ENCODE data around the gene ARL2.

The ARL2 gene

GRCh38 chr11:65040520-65040846 lies 26.5 kb downstream of the ARL2 start:
- Histone ChIP-seq H3K27me3 (ENCODE audit: insufficient read depth, low read length) (no peaks in the 10 kb centered on the region), H3K4me2 (ENCODE audit: low read length) (peak overlapping the region; percentile 51), H2AFZ (ENCODE audit: insufficient read depth, low read length, poor library complexity) (no peak overlapping the region), H2BK120ac (ENCODE audit: insufficient read depth, low read length, poor library complexity) (no peak overlapping the region), H3K4me1 (ENCODE audit: control insufficient read depth in 1 of 2, insufficient read depth in 2 of 2, low read length in 2 of 2) (peaks cover 3 to 4% of the 10 kb centered on the region in 2 experiments), H3K4me3 (ENCODE audit: low read depth, low read length) (no peak overlapping the region), H3K9ac (ENCODE audit: low read length) (peak overlapping the region; percentile 2), H3K79me1 (ENCODE audit: low read length) (peaks cover 9% of the 10 kb centered on the region), H3K23ac (ENCODE audit: low read length) (no peak overlapping the region), H4K12ac (ENCODE audit: low read depth, low read length) (no peak overlapping the region), H4K8ac (ENCODE audit: low read depth, low read length) (peak overlapping the region; percentile 62), H3K9me3 (ENCODE audit: insufficient read depth, low read depth, low read length) (no peaks in the 10 kb centered on the region), H3K79me2 (ENCODE audit: control insufficient read depth, insufficient read depth, low read length, poor library complexity) (peaks cover 9% of the 10 kb centered on the region), H3K27ac (ENCODE audit: low read depth, low read length) (peak overlapping the region; percentile 28), H4K91ac (ENCODE audit: low read depth, low read length) (no peak overlapping the region), H2BK12ac (ENCODE audit: low read length) (no peak overlapping the region), H3K4ac (ENCODE audit: low read depth, low read length) (no peak overlapping the region), H2AK5ac (ENCODE audit: low read length) (no peak overlapping the region), H3K36me3 (ENCODE audit: control insufficient read depth in 1 of 2, insufficient read depth in 2 of 2, low read length in 2 of 2) (peaks cover 32 to 35% of the 10 kb centered on the region in 2 experiments), H3K18ac (ENCODE audit: low read length) (no peak overlapping the region), H2BK5ac (ENCODE audit: low read depth, low read length, poor library complexity) (no peak overlapping the region), H3K14ac (ENCODE audit: low read length) (no peak overlapping the region)
- WGBS (ENCODE audit: extremely low coverage, insufficient coverage, insufficient read length): no CpG with 5 or more reads among the region's 7 CpGs
- no peak for DNase-seq

GRCh38 chr11:65040847-65041622 lies 27.1 kb downstream of the ARL2 start, which contains the start of gene SAC3D1:
Gene SAC3D1, plus strand, starts transcription at chr11:65041210. Its CDS starts 83 bp downstream, at chr11:65041293.
- no CpG with 5 or more reads among the region's 91 CpGs for WGBS (ENCODE audit: extremely low coverage, insufficient coverage, insufficient read length)

DNA sequence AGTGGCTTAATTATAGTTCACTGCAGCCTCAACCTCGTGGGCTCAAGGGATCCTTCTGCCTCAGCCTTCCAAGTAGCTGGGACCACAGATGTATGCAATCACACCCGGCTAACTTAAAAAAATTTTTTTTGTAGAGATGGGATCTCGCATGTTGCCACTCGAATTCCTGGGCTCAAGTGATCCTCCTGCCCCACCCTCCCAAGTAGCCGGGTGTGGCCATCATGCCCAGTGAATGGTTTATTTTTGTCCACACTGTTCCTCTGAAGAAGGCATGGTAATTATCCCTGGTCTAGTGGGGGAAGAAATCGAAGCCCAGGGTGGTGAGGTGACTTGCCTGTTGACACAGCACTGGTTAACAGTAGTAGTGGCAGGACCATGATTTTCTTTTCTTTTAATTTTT lies 28.9 kb downstream of the ARL2 start:
- Histone ChIP-seq H2AFZ (ENCODE audit: insufficient read depth, low read length, poor library complexity) (no peak overlapping the region), H3K9me3 (ENCODE audit: insufficient read depth, low read depth, low read length) (no peaks in the 10 kb centered on the region), H3K4me3 (ENCODE audit: low read depth, low read length) (no peak overlapping the region), H3K9ac (ENCODE audit: low read length) (no peak overlapping the region), H2BK12ac (ENCODE audit: low read length) (no peak overlapping the region), H2AK5ac (ENCODE audit: low read length) (no peak overlapping the region), H4K8ac (ENCODE audit: low read depth, low read length) (no peak overlapping the region), H2BK5ac (ENCODE audit: low read depth, low read length, poor library complexity) (no peak overlapping the region), H3K27me3 (ENCODE audit: insufficient read depth, low read length) (no peaks in the 10 kb centered on the region), H3K23ac (ENCODE audit: low read length) (no peak overlapping the region), H3K27ac (ENCODE audit: low read depth, low read length) (no peak overlapping the region), H3K4me2 (ENCODE audit: low read length) (no peak overlapping the region), H3K14ac (ENCODE audit: low read length) (no peak overlapping the region), H3K18ac (ENCODE audit: low read length) (no peak overlapping the region), H4K12ac (ENCODE audit: low read depth, low read length) (no peak overlapping the region), H4K91ac (ENCODE audit: low read depth, low read length) (no peak overlapping the region), H3K4me1 (ENCODE audit: control insufficient read depth in 1 of 2, insufficient read depth in 2 of 2, low read length in 2 of 2) (peaks cover 3 to 4% of the 10 kb centered on the region in 2 experiments), H3K79me1 (ENCODE audit: low read length) (peaks cover 9% of the 10 kb centered on the region), H3K79me2 (ENCODE audit: control insufficient read depth, insufficient read depth, low read length, poor library complexity) (peaks cover 9% of the 10 kb centered on the region), H3K36me3 (ENCODE audit: control insufficient read depth in 1 of 2, insufficient read depth in 2 of 2, low read length in 2 of 2) (peaks cover 22 to 27% of the 10 kb centered on the region in 2 experiments), H2BK120ac (ENCODE audit: insufficient read depth, low read length, poor library complexity) (no peak overlapping the region), H3K4ac (ENCODE audit: low read depth, low read length) (no peak overlapping the region)
- WGBS (ENCODE audit: extremely low coverage, insufficient coverage, insufficient read length): no CpG with 5 or more reads among the region's 6 CpGs
- DNase-seq: no peak

More at GRCh38 chr11:65040847-65041622, 27.1 kb downstream of the ARL2 start, which contains the start of gene SAC3D1:
- Histone ChIP-seq H4K12ac (ENCODE audit: low read depth, low read length) (peak within 1 kb of the TSS; percentile 93), H2BK120ac (ENCODE audit: insufficient read depth, low read length, poor library complexity) (peak within 1 kb of the TSS; percentile 82), H4K91ac (ENCODE audit: low read depth, low read length) (peak within 1 kb of the TSS; percentile 92), H2AK5ac (ENCODE audit: low read length) (peak within 1 kb of the TSS; percentile 16), H3K79me2 (ENCODE audit: control insufficient read depth, insufficient read depth, low read length, poor library complexity) (peaks cover 9% of the 10 kb centered on the region), H3K9ac (ENCODE audit: low read length) (peak within 1 kb of the TSS; percentile 81), H3K4me2 (ENCODE audit: low read length) (peak within 1 kb of the TSS; percentile 93), H3K23ac (ENCODE audit: low read length) (no peak within 1 kb of the TSS), H3K4me3 (ENCODE audit: low read depth, low read length) (peak within 1 kb of the TSS; percentile 99), H3K9me3 (ENCODE audit: insufficient read depth, low read depth, low read length) (no peaks in the 10 kb centered on the region), H3K27ac (ENCODE audit: low read depth, low read length) (peak within 1 kb of the TSS; percentile 100), H3K79me1 (ENCODE audit: low read length) (peaks cover 9% of the 10 kb centered on the region), H2BK5ac (ENCODE audit: low read depth, low read length, poor library complexity) (peak within 1 kb of the TSS; percentile 97), H3K14ac (ENCODE audit: low read length) (peak within 1 kb of the TSS; percentile 96), H3K4me1 (ENCODE audit: control insufficient read depth in 1 of 2, insufficient read depth in 2 of 2, low read length in 2 of 2) (peaks cover 3 to 4% of the 10 kb centered on the region in 2 experiments), H3K18ac (ENCODE audit: low read length) (peak within 1 kb of the TSS; percentile 98), H2BK12ac (ENCODE audit: low read length) (no peak within 1 kb of the TSS), H2AFZ (ENCODE audit: insufficient read depth, low read length, poor library complexity) (peak within 1 kb of the TSS; percentile 95), H4K8ac (ENCODE audit: low read depth, low read length) (peak within 1 kb of the TSS; percentile 93), H3K27me3 (ENCODE audit: insufficient read depth, low read length) (no peaks in the 10 kb centered on the region), H3K4ac (ENCODE audit: low read depth, low read length) (peak within 1 kb of the TSS; percentile 53), H3K36me3 (ENCODE audit: control insufficient read depth in 1 of 2, insufficient read depth in 2 of 2, low read length in 2 of 2) (peaks cover 31 to 35% of the 10 kb centered on the region in 2 experiments)
- DNase-seq: peak; percentile 92 to 94

DNA sequence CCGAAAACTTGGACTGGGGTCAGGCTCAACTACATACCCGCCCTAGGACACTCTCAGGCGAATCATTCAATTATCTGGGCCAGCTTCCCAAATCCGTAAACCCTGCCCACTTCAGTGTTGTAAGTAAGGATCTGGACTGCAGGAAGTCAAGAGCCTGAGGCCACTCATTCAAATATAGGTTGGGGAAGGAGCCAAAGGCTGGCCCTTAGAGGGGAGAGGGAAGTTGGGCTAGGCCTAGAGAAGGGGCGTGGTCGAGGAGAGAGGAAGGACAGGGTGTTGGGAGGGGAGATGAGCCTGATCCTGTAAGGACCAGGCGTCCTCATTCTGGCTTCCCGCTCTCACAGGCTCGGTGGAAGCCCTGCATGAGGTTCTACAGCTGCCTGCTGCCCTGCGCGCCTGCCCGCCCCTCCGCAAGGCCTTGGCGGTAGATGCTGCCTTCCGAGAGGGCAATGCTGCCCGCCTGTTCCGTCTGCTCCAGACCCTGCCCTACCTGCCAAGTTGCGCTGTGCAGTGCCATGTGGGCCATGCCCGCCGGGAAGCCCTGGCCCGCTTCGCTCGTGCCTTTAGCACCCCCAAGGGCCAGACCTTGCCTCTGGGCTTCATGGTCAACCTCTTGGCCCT lies 30.0 kb downstream of the ARL2 start:
- Histone ChIP-seq H2BK5ac (ENCODE audit: low read depth, low read length, poor library complexity) (no peak overlapping the region), H4K12ac (ENCODE audit: low read depth, low read length) (no peak overlapping the region), H3K36me3 (ENCODE audit: control insufficient read depth in 1 of 2, insufficient read depth in 2 of 2, low read length in 2 of 2) (peaks cover 22% of the 10 kb centered on the region in 2 experiments), H3K4ac (ENCODE audit: low read depth, low read length) (no peak overlapping the region), H4K8ac (ENCODE audit: low read depth, low read length) (no peak overlapping the region), H4K91ac (ENCODE audit: low read depth, low read length) (no peak overlapping the region), H3K4me2 (ENCODE audit: low read length) (no peak overlapping the region), H3K27me3 (ENCODE audit: insufficient read depth, low read length) (no peaks in the 10 kb centered on the region), H3K9ac (ENCODE audit: low read length) (no peak overlapping the region), H3K14ac (ENCODE audit: low read length) (no peak overlapping the region), H3K9me3 (ENCODE audit: insufficient read depth, low read depth, low read length) (peaks cover 1% of the 10 kb centered on the region), H2BK120ac (ENCODE audit: insufficient read depth, low read length, poor library complexity) (no peak overlapping the region), H2AFZ (ENCODE audit: insufficient read depth, low read length, poor library complexity) (no peak overlapping the region), H3K4me1 (ENCODE audit: control insufficient read depth in 1 of 2, insufficient read depth in 2 of 2, low read length in 2 of 2) (peaks cover 3 to 4% of the 10 kb centered on the region in 2 experiments), H2AK5ac (ENCODE audit: low read length) (no peak overlapping the region), H3K27ac (ENCODE audit: low read depth, low read length) (no peak overlapping the region), H3K18ac (ENCODE audit: low read length) (peak overlapping the region; percentile 29), H3K79me1 (ENCODE audit: low read length) (peaks cover 9% of the 10 kb centered on the region), H3K23ac (ENCODE audit: low read length) (no peak overlapping the region), H3K79me2 (ENCODE audit: control insufficient read depth, insufficient read depth, low read length, poor library complexity) (peaks cover 9% of the 10 kb centered on the region), H2BK12ac (ENCODE audit: low read length) (no peak overlapping the region), H3K4me3 (ENCODE audit: low read depth, low read length) (no peak overlapping the region)
- DNase-seq: peak in 1 of 2 donors; percentile 12
- no CpG with 5 or more reads among the region's 23 CpGs for WGBS (ENCODE audit: extremely low coverage, insufficient coverage, insufficient read length)
